NCI-H1105 treated with DMSO at 0.1 percent for 48 hours (cell line): ENCODE measurements around the gene ARMH1.

Experiments used
- DNase-seq: peaks from one replicate; lab custom pipeline; 2025; lab: John Stamatoyannopoulos, UW

The ARMH1 gene

DNA sequence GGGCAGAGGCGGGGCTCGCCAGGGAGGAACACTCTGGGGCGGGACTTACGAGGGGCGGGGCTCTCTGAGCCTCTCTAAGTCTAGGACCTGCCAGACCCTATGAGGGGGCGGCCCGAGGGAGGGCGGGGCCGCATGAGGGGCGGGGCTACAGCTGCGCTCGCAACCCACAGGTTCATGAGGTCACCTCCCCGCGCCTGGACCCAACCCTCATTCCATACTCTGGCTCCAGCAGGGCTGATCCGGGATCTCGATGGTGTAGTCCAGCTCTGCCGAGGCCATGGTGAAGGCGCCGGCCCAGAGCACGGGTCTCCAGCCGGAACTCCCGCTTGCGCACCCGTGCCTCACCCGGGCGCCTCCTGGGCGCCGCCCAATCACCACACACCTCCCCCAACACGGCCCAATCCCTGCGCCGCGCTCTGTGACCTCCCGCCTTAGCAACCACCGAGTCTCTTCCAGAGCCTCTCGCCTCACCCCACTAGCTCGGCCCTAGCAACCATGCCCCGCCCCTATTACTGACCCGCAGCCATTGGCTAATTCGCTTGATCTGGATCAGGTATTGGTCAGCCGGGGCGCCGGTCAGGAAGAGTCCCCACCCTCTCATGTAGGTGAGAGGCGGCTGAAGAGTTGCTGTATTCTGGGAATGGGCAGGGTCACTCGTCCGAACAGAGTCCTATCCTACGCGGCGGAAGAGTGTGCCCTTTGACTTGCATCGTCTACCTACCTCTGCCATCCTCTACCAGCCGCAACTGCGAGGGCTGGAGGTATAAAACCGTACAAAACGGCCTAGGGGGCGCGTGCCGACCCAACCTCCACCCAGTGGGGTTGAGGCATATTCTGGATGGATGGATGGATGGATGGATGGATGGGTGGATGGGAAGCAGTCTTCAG, at the start of gene ARMH1, which contains the start of gene TMEM53:
TSS of gene ARMH1 (plus strand) at position 602 of the 888 bp plus-strand sequence. CDS start 14,984 bp downstream, outside the sequence.
TSS of gene TMEM53 (minus strand) at position 369 of the 888 bp plus-strand sequence. CDS start at position 279, 90 bp downstream.
- DNase-seq: peak; percentile 99

DNA sequence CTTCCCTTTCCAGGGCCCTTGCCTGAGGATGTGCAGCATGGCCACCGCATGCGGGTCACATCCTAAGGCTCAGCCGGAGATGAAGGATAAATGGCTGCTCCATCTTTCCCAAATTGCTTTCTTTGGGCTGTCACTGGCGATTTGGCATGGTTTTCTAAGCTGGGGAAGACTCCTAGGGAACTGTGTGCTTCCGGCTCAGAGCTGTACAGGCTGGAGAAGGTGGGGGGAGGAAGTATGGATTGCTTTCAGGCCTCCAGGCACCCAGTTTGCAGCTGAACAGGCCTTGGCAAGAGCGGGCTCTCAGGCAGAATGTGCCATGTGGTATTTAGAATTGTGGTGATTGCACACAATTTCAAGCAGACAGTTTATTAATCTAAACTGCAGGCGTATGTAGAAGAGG, 49.2 kb upstream of the ARMH1 start:
- DNase-seq: no peak

DNA sequence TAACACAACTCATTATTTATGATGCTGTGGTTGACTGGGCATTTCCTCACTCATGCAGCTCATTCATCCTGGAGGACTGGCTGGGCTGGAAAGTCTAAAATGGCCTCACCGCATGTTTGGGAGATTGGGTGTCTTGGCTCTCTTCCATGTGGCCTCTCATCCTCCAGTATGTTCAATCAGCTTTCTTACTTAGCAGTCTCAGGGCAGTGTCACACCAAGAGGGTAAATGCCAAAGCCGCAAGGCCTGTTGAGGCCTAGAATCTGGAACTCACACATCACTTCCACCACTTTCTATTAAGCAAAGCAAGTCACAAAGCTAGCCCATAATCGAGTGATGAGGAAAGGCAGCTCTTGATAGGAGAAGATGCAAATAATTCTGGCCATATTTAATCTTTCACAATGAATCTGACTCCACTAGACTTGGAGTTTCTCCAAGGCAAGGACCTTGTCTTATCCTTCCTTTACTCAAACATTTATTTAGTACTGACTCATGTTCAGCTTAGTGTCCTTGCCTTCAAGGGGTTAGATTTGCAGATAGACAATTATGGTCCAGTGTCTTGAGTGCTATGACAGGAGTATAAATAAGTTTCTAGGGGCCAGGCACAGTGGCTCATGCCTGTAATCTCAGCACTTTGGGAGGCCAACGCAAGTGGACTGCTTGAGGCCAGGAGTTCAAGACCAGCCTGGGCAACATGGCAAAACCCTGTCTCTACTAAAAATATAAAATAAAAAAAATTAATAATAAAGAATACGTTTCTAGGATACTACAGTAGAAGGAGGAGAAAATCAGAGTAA, 45.4 kb upstream of the ARMH1 start:
- DNase-seq: no peak

DNA sequence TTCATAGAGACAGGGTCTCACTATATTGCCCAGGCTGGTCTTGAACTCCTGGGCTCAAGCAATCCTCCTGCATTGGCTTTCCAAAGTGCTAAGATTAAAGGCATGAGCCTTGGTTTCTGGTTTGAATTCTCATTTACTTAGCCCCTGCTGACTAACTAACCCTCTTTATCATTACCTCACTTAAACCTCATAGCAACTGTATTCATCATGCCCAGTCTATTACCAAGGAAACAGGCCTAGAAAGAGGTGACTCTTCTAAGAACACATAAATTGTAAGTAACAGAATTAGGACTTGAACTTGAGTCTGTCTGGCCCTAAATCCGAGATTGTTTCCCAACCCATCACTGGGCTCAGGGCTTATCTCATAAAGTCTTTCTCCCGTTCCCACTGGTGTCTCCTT, 44.4 kb upstream of the ARMH1 start:
- no peak for DNase-seq

DNA sequence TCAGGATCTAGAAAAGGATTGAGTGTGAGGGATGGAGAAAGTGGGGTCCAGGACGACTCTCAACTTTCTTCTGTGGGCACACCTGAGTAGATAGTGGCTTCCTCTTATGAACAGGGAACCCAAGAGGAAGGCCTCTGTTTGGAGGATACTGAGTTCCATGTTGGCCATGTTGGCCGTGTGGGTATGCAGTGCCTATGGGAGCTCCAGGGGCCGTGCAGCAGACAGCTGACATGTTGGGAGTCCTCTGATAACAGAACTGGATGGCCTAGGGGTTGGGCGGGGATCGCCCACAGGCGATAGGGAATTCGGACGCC, 43.2 kb upstream of the ARMH1 start:
- peak; percentile 31 for DNase-seq

DNA sequence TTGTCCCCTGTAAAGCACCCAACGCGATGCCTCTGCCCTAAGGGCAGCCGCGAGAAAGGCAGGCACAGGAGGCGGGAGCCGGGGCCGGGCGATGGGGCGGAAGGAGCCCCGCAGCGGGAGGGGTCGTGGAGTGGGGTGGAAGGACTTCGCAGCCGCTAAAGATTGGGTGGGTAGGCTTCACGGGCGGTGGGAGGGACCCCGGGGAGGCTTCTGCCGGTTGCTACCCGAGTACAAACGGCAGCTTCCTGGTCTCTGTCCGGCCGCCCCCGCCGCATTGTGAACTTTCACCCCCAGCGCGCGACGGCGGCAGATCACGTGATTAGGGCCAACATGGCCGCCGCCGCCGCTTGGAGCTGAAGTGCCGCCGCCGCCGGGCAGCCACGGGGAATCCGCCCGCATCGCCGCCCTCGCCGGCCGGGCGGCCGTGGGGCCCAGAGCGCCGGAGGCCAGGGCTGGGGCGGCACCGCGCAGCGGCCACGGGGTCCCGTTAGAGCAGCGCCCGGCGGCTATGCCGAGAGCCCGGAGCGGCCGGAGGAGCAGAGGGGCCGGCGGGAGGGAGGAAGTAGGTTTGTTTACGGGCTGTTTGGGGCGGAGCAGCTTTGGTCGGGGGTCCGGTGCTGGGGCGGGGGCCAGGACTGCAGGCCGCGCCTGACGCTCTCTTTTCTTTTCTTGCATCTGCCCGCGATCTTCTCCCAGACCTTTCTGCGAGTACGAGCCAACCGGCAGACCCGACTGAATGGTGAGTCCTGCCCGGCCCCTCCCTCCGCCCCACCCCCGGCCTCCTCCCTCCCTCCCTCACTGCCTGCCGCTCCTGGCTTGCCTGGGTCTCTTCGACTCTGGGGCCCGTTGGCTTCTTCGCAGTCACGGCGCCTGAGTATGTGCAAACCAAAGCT, 42.6 kb upstream of the ARMH1 start:
- DNase-seq: peak; percentile 80

DNA sequence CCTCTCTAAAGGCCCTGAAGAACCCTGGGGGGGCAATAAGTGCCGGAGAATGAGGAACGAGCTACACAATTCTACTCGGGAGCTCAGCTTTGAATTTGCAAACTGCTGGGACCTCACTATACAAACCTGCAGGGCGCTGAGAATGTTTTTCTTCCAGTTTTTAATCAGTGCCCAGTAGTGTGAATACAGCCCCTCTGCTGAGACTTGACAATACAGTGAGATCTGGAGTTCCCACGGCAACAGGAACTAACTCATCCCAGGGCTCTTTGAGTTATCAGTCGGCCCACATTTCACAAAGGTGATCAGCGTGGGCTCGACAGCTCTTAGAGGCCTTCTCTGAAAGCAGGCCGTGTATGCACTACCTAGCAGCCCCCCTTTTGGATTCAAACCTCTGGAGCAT, 41.9 kb upstream of the ARMH1 start:
- DNase-seq: peak; percentile 23

DNA sequence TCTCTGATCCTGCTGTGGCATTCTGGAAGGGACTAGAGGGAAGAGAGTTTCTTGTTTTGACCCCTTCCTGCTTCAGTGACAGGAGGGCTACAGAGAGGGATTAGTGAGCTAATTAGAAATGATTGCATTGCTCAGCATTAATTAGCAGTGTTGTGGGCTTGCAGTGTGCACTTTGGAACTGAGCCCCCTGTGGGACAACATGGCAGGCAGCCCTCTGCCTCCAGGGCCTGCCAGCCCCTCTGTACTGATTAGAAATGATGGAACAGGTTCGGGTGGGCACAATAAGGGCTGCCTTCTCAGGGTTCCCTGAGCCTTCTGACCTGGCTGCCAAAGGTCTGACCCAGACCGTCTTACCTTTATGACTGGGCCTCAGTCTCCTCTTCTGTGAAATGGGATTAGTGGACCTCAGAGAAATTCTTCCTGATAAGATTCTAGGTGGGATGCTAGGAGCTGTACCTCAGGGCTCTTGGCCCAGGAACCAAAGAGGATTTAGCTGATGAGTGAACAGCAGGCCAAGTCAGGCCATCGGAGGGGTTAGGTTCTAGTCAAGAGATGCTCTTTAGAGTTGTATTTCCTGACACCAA, 39.8 kb upstream of the ARMH1 start:
- no peak for DNase-seq

DNA sequence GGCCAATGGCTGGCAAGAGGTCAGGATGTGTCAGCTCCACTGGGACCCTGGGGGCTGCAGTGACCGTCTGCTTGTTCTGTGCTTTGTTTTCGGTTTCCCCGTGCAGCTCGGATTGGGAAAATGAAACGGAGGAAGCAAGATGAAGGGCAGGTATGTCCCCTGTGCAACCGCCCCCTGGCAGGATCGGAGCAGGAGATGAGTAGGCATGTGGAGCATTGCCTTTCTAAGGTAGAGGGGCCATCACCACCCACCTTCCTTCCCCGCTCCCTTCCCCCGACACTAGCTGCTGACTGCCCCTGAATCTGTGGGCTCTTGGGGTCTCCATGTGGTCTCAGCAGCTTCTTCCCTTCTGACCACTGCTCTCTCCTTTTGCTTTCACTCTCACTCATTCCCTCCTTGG, 39.1 kb upstream of the ARMH1 start:
- DNase-seq: no peak

DNA sequence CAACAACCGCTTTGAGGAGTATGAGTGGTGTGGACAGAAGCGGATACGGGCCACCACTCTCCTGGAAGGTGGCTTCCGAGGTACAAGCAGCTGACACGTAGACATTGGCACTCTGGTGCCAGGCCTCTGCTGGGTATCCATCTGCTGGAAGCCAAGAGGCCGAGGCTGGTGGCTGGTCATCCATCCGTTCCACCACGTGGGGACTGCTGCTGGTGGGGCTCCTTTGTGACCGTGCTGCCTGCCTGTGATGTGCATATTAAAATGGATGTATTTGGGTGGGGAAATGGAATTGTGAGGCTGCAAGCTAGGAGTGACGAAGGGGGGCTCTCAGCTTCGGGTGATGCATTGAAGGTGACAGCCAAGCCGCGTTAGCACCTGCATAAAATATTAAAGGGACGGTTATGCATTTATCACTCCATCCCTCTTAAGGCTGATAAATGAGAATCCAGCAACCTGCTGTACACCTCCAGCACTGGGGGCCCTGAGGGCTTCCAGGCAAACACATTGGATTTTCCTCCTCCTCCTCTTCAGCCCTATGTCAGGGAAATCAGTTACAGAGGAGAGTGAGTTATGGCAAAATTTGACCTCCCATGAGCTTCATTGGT, 38.3 kb upstream of the ARMH1 start:
- no peak for DNase-seq

DNA sequence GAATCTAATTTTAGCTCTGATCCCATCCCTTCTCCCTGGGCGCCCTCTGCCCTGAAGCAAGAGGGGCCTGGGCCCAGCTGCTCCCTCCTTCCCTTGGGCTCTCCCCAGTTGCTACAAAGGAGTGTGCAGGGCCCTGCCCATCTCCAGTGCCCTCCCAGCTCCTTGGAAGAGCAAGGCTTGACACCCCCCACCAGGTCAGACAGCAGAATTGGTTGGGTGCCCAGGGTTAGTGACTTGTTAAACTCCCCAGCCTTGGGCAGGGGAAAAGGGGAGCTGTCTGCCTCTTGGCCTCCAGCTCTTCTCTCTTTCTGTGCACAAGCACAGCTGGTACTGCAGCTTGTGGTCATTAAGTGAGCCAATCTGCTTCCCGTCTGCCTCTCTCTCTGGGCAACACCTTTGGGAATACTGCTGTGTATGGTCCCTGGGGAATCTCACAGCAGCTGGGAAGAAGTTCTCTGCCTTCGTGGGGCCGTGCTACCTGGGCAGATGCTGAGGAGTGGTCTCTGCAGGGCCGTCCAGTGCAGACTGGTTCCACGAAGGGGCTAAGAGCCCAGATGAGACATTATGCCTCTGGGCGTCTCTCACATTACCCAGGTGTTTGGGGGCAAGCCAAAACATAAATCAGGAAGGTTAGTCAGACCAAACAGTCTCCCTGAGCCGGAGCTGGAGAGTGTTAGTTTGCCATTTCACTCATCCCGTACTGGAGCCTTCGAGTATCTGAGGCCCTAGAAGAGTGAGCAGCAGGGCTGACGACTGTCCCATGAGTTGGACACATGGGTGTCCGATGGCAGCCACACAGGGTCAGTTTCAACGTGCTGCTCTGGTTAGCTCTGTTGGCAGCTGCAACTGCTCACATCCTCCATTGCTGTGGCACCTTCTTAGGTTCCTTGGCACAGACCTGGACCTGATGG, 37.6 kb upstream of the ARMH1 start:
- DNase-seq: peak; percentile 35

DNA sequence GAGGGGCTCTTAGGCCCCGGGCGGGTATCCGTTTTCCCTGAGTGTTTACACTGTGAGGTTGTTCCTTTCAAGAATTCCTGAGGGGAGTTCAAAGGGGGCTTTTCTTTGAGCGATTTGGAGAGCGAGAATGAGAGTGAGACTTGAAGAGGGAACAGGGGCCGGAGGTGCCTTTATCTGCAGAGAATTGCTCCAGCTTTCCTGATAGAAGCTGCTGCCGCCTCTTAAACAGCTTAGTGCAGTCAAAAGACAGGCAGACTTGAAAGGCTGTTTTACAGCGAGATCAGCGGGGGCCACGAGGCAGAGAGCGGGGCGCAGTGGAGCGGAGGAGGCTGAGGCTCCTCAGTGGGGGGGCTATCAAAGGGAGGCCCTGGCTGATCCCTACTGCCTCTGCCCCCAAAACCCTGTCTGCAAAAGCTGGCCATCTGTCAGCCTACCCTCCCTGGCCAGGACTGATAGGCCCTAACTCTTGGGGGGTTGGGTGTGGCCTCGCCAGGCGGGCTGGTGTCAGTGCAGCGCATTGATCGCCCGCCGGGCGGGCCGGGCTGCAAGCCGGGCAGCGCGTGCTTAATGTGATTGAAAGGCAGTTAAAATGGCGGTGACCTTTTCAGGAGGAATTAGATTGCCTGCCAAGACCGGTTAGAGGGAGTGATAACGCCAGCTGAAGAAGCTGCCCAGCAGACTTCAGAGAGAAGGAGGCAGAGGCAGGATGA, 36.7 kb upstream of the ARMH1 start:
- DNase-seq: no peak

DNA sequence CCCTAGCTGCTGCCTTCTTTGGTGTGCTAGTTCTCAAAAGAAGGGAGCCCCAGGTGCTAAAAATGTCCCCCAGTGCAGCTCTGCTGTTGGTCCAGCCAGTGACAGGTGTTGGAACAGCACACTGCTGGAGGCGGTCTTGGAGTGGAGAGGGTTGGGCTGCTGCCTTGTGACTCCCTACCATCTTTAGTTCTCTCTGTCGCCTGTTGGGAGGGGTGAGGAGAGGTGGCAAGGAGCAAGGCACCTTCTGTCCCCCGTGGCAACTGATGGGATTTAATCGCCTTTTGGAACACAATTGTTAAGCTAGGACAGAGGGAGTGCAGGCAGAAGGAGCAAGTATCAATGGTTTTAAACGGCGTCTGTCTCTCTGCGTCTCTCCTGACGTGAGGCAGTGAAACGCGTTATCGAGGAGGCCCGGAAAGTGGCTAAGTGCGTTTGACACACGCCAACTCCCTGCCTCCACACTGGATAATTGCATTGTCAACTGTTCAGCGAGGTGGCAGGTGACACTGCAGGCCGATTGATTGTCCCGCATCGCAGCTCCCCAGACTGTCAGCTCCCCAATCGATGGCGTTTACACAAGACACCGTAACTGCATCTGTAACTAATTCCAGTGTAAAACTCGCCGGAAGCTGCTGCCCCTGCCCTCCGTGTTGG, 34.2 kb upstream of the ARMH1 start:
- peak; percentile 58 for DNase-seq

DNA sequence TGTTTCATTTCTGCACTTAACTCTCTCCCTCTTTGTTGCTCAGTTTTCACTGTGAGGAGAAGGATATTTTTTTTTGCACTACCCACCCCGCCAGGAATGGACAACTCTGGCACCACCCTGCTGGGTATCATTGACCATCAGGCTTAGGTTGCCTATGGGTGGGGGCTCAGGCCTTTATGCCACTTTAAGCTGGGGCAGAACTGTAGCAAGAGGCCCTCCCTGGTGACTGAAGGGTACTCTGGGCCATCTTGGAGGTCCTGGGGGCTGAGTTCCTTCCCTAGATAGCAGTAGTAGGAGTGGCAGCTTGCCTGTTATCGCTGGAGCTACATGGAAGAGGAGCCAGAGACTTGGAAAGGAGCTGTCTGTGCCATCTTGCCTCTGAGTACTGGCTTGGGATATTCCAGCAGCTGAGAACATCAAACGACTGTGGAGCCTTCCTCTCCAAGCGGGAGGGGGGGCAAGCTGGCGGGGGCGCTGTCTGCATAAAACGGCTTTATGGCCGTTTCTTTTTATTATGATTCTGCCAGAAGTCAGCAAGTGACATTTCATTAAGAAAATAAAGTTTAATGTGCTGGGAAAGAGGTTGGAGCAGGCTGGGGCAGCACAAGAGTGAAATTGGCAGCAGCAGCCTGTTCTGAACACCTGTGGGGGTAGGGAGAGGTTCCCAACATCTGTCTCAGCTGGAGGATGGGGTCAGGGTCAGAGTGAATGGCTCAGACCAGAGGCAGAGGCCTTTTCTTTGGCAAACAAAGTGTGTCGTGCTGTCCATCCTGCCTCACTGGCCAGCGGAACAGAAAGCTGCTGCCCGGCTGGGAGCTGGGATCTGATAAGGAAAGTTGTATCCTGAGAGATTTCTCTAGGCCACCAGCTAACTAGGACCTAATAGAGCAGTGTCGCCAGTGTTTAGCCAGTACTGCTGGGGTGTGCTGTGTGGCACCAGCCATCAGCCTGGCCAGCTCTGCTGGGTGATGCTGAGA, 33.1 kb upstream of the ARMH1 start:
- no peak for DNase-seq

DNA sequence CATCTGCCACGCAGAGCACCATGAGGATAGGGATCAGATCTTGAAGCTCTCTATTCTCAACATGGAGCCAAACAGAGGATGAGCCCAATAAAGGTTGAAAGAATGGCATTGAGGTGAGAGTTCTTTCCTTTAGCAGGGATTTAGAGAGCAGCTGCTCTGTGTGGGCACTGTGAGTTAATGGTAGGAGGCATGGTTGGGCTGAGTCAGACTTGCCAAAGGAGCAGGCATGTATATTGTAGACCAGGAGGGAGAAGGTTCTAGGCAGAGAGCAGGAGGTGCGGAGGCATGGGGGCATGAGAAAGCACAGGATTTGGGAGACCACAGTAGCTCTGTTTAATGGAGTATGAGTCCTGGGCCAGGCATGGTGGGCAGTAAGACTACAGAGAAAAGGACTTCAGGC, 32.3 kb upstream of the ARMH1 start:
- no peak for DNase-seq

DNA sequence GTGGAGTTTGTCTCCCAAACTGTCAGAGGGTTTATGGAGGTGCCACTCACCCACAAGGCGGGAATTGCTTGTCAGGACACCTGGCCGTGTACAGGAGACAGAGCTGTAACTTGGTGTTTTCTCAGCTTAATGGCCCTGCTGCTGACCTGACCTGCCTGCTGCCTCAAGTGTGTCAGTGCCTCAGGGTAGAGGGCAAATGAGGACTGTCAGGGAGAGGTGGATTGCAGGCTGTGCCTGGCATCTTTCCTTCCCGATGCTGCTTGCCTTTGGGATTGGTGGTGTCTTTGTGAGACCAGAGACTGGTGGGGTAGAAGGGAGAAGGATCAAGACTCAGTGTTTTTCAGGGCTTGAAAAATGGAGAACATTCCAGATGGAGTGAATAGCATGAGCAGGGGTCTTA, 31.6 kb upstream of the ARMH1 start:
- DNase-seq: no peak

DNA sequence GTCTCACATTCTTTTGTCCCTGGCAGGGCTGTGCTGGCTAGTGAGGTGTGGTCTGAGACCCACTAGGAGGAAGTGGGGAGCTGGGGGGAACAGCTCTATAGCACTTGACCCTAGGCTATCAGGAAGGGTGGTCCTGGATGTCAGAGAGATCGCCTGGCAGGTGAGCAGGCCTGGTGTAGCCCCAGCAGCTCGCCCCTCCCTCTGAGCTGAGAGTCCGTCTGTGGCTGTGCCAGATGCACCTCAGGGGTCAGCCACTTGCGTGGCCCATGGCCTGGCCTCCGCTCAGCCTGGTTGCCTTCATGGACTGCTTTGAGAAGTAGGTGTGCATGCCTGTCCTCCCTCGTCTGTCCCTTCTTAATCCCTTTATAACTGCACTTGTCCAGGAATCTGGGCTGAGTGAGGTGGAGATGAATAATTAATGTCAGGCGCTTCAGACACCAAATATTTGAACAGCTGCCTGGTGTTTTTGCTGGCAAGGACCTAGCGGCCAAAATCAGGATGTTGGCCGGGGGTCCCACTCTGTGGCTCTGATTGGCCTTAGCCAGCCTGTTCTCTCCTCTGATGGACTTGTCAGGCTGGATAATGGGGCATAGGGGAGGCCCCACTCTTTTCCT, 30.7 kb upstream of the ARMH1 start:
- no peak for DNase-seq
